PC-3 (cell line): ENCODE measurements around the gene PPP1R14C. TPM values are rescaled to one million over a fixed set of nuclear protein-coding genes. Genes with fewer than 3 reads are reported as not detected.

ENCODE experiments used
- ATAC-seq: fragments of 200-7000 bp; cut with Tn5 transposase; 2 replicates; pipeline ENCODE4 v1.9.1; 2020; ENCODE audit warnings: mild to moderate bottlenecking, moderate library complexity
- BruUV-seq: library from RNA; stranded (reverse); fragments of 400-500 nt; replicated peaks from 2 replicates; lab custom pipeline; 2021; lab: Mats Ljungman, UMichigan
- CTCF ChIA-PET: fragments of 300-600 bp; sonication (Branson Sonifier 250); formaldehyde crosslinking; loops from one replicate; lab custom pipeline; 2022; ENCODE audit warnings: antibody characterized with exemption; lab: Charles Lee
- POLR2A ChIA-PET: fragments of 300-600 bp; sonication (Branson Sonifier 250); formaldehyde crosslinking; loops from one replicate; lab custom pipeline; 2022; ENCODE audit warnings: antibody characterized with exemption; ENCODE audit not compliant: unreplicated experiment; lab: Charles Lee
- DNase-seq: peaks from one replicate; pipeline ENCODE4 v3.0.0-alpha.2; 2015
- H2AFZ ChIP-seq: fragments of 300-600 bp; sonication (generic); 2 replicates; pipeline ENCODE4 v1.6.0; 2016; ENCODE audit warnings: antibody characterized with exemption, low read length
- H3F3A ChIP-seq: fragments of 300-600 bp; sonication (generic); one replicate; pipeline ENCODE4 v1.6.0; 2017; ENCODE audit warnings: antibody characterized with exemption, low read length, control low read depth, mild to moderate bottlenecking; ENCODE audit not compliant: unreplicated experiment
- H3K27ac ChIP-seq: fragments of 300-600 bp; sonication (generic); 2 replicates; pipeline ENCODE4 v1.5.1; 2016; ENCODE audit warnings: mild to moderate bottlenecking, low read length
- H3K27me3 ChIP-seq: fragments of 300-600 bp; sonication (generic); 2 replicates; pipeline ENCODE4 v1.6.1; 2016; ENCODE audit warnings: low read length, mixed read lengths
- H3K36me3 ChIP-seq: fragments of 300-600 bp; sonication (generic); 2 replicates; pipeline ENCODE4 v1.6.1; 2016; ENCODE audit warnings: low read depth, mixed run types, low read length, mixed read lengths
- H3K4me1 ChIP-seq: fragments of 300-600 bp; sonication (generic); 2 replicates; pipeline ENCODE4 v1.5.1; 2016; ENCODE audit warnings: low read length; ENCODE audit not compliant: insufficient read depth
- H3K4me2 ChIP-seq: fragments of 300-600 bp; sonication (generic); 2 replicates; pipeline ENCODE4 v1.6.0; 2016; ENCODE audit warnings: low read length
- H3K4me3 ChIP-seq: fragments of 300-600 bp; sonication (generic); 2 replicates; pipeline ENCODE4 v1.5.1; 2016; ENCODE audit warnings: mild to moderate bottlenecking, low read length, mixed read lengths
- H3K79me2 ChIP-seq: fragments of 300-600 bp; sonication (generic); 2 replicates; pipeline ENCODE4 v1.6.1; 2017; ENCODE audit warnings: low read length, mixed read lengths
- H3K9ac ChIP-seq: fragments of 300-600 bp; sonication (generic); 2 replicates; pipeline ENCODE4 v1.6.0; 2016; ENCODE audit warnings: mild to moderate bottlenecking, low read length
- H3K9me2 ChIP-seq: fragments of 300-600 bp; sonication (generic); replicated peaks from 2 replicates; pipeline ENCODE4 v1.6.1; 2016; ENCODE audit warnings: mixed run types, low read length, mixed read lengths
- H3K9me3 ChIP-seq: fragments of 300-600 bp; sonication (generic); 2 replicates; pipeline ENCODE4 v1.6.1; 2016; ENCODE audit warnings: low read length, mixed read lengths
- H4K20me1 ChIP-seq: fragments of 300-600 bp; sonication (generic); 2 replicates; pipeline ENCODE4 v1.6.1; 2016; ENCODE audit warnings: low read length, mixed read lengths
- EZH2 ChIP-seq: fragments of 300-600 bp; sonication (generic); IDR thresholded peaks from one replicate; pipeline ENCODE4 v1.6.1; 2017; ENCODE audit warnings: antibody characterized with exemption, mild to moderate bottlenecking, low read length; ENCODE audit not compliant: unreplicated experiment
- EZH2phosphoT487 ChIP-seq: fragments of 300-600 bp; sonication (generic); IDR thresholded peaks from 2 replicates; pipeline ENCODE4 v1.6.1; 2018; ENCODE audit warnings: mild to moderate bottlenecking, antibody characterized with exemption, low read length, borderline replicate concordance
- intact Hi-C: fragments of 100-400 bp; cut with micrococcal nuclease; formaldehyde crosslinking; loops from 2 replicates; pipeline ENCODE4 v1.9.0; 2023
- total RNA-seq: library from RNA; depleted of rRNA; stranded (reverse); fragments of >200 nt; gene quantifications from 2 replicates; pipeline ENCODE4 v1.2.3, GENCODE V29; 2014
- TF ChIP-seq, protein P1 (sequence below): fragments of 300-600 bp; sonication (generic); conservative IDR thresholded peaks from 2 replicates; pipeline ENCODE4 v1.5.1; 2017; ENCODE audit warnings: antibody characterized with exemption, low read depth, mild to moderate bottlenecking, low read length

The PPP1R14C gene
- total RNA-seq, 1 experiment from 2014 or later: 1.1 TPM

DNA sequence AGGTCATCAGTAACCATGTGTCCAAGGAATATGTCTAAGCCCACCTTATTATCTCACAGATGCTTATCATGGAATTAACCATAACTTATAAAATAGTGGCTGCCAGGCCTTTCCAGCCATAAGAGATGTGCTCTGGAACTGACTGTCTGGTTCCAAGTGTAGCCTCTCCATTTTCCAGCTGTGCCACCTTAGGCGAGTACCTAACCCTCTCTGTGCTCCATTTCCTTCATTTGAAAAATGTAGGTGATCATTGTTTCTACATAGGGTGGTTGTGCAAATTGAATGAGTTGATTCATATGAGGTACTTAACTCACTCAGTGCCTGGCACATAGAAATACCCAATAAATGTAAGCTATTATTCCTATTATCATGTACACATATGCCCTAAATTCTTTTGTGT, 123.5 kb downstream of the PPP1R14C start:
- no peak overlapping the region for H2AFZ ChIP-seq
- intact Hi-C loops: no loop called here
- no peak for DNase-seq
- ChIA-PET CTCF (no interaction called here), POLR2A (no interaction called here)
- no peaks in the 10 kb centered on the region for H3K27me3 ChIP-seq
- TF ChIP-seq, protein P1, sequence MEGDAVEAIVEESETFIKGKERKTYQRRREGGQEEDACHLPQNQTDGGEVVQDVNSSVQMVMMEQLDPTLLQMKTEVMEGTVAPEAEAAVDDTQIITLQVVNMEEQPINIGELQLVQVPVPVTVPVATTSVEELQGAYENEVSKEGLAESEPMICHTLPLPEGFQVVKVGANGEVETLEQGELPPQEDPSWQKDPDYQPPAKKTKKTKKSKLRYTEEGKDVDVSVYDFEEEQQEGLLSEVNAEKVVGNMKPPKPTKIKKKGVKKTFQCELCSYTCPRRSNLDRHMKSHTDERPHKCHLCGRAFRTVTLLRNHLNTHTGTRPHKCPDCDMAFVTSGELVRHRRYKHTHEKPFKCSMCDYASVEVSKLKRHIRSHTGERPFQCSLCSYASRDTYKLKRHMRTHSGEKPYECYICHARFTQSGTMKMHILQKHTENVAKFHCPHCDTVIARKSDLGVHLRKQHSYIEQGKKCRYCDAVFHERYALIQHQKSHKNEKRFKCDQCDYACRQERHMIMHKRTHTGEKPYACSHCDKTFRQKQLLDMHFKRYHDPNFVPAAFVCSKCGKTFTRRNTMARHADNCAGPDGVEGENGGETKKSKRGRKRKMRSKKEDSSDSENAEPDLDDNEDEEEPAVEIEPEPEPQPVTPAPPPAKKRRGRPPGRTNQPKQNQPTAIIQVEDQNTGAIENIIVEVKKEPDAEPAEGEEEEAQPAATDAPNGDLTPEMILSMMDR: no peak
- TF ChIP-seq EZH2: no peak
- TF ChIP-seq EZH2phosphoT487: no peak
- no peak overlapping the region for H3K27ac ChIP-seq
- no peaks in the 10 kb centered on the region for H3K9me2 ChIP-seq
- H4K20me1 ChIP-seq: no peaks in the 10 kb centered on the region
- no peaks in the 10 kb centered on the region for H3K9me3 ChIP-seq
- H3K9ac ChIP-seq: no peak overlapping the region
- no peak overlapping the region for H3K4me2 ChIP-seq
- no peaks in the 10 kb centered on the region for H3F3A ChIP-seq
- H3K4me1 ChIP-seq: peaks cover 12% of the 10 kb centered on the region; the same call in 1 of the 2 replicates
- ATAC-seq: no peak
- BruUV-seq: no TSS peak
- no peaks in the 10 kb centered on the region for H3K36me3 ChIP-seq
- no peaks in the 10 kb centered on the region for H3K79me2 ChIP-seq
- H3K4me3 ChIP-seq: no peak overlapping the region

DNA sequence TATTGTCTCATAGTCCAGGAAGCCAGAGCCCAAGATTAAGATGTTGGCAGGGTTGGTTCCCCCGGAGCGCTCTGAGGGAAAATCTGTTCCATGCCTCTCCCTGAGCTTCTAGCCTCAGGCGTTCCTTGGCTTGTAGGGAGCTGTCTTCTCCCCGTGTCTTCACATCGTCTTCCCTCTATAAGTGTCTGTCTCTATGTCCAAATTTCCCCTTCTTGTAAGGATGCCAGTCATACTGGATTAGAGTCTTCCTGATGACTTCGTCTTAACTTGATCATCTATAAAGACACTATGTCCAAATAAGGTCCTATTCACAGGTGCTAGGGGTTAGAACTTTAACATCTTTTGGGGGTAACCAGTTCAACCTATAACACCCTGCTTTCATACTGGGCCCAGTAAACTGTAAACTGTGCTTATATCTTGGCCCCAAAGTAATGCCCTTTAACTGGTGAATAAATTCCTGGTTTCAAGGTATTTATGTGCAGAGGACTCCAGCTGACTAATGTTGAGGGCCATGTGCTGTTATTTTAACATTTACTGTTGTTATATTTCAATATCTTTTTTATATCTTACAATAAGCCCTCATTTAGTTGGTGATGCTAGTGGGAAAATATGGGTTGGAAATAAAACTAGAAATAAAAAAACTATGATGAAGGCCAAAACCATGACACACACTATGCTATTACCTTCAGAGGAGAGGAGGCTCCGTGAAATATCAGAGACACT, 124.3 kb downstream of the PPP1R14C start:
- Histone ChIP-seq H3K79me2 (no peaks in the 10 kb centered on the region), H3K9me2 (no peaks in the 10 kb centered on the region), H3K4me1 (peaks cover 12% of the 10 kb centered on the region; the same call in 1 of the 2 replicates), H3K4me2 (no peak overlapping the region), H3F3A (no peaks in the 10 kb centered on the region), H3K27ac (no peak overlapping the region), H2AFZ (no peak overlapping the region), H4K20me1 (no peaks in the 10 kb centered on the region), H3K9ac (no peak overlapping the region), H3K36me3 (no peaks in the 10 kb centered on the region), H3K4me3 (no peak overlapping the region), H3K27me3 (no peaks in the 10 kb centered on the region), H3K9me3 (no peaks in the 10 kb centered on the region)
- DNase-seq: no peak
- TF ChIP-seq EZH2: no peak
- TF ChIP-seq, protein P1: no peak
- TF ChIP-seq EZH2phosphoT487: no peak
- intact Hi-C loops: no loop called here
- no TSS peak for BruUV-seq
- ChIA-PET POLR2A (no interaction called here), CTCF (no interaction called here)
- no peak for ATAC-seq
